GM12878 (cell line): ENCODE results near the gene SUSD1. TPM values are rescaled to one million over a fixed set of nuclear protein-coding genes. Genes with fewer than 3 reads are reported as not detected.
A peak's percentile ranks its signal among the peaks of the same experiment; 100 is the strongest.

Source experiments
- ATAC-seq: fragments of 200-7000 bp; cut with Tn5 transposase; 3 replicates; pipeline ENCODE4 v1.9.1; 2020; ENCODE audit warnings: mild to moderate bottlenecking, moderate library complexity
- BruUV-seq: library from RNA; stranded (reverse); fragments of 400-500 nt; replicated peaks from 2 replicates; lab custom pipeline; 2021; lab: Mats Ljungman, UMichigan
- CTCF ChIA-PET: fragments of 300-600 bp; sonication (Branson Sonifier 250); formaldehyde crosslinking; extraction: SDS; loops from one replicate; lab custom pipeline; 2021; ENCODE audit warnings: inconsistent platforms; lab: Yijun Ruan, JAX
- POLR2A ChIA-PET: fragments of 350-600 bp; formaldehyde crosslinking; extraction: SDS; loops from one replicate; lab custom pipeline; 2021; ENCODE audit warnings: inconsistent platforms; lab: Charles Lee
- RAD21 ChIA-PET: fragments of 300-600 bp; sonication (Branson Sonifier 250); formaldehyde crosslinking; loops from one replicate; lab custom pipeline; 2023; ENCODE audit warnings: antibody characterized with exemption; ENCODE audit not compliant: unreplicated experiment; lab: Charles Lee
- SMC1A ChIA-PET: fragments of 300-600 bp; sonication (Branson Sonifier 250); formaldehyde crosslinking; loops from one replicate; lab custom pipeline; 2023; ENCODE audit not compliant: unreplicated experiment, uncharacterized antibody; lab: Charles Lee
- DNase-seq: peaks from one replicate; pipeline ENCODE4 v3.0.0-alpha.2; 2011; ENCODE audit warnings: low read depth, low spot score
- FAIRE-seq: peaks from 3 replicates; lab custom pipeline; 2011; peaks lifted over from hg19 to GRCh38; lab: Jason Lieb, UNC
- H2AFZ ChIP-seq: 2 replicates; pipeline ENCODE4 v1.6.0; 2011; ENCODE audit warnings: low read depth, low read length, control low read depth; ENCODE audit not compliant: control insufficient read depth
- H3K27ac ChIP-seq: 2 replicates; pipeline ENCODE4 v1.5.1; 2011; ENCODE audit warnings: control low read depth; ENCODE audit not compliant: control insufficient read depth, insufficient read depth
- H3K27me3 ChIP-seq, 2 experiments: replicated peaks in 1 of 2; 2 replicates each; pipeline versions ENCODE4 v1.6.0 to v1.6.1; 2011; ENCODE audit warnings: low read length in 1 of 2; ENCODE audit not compliant: control insufficient read depth in 2 of 2, insufficient read depth in 2 of 2
- H3K36me3 ChIP-seq, 2 experiments: 2 replicates each; pipeline ENCODE4 v1.5.1; 2011; ENCODE audit warnings: low read length in 1 of 2; ENCODE audit not compliant: control insufficient read depth in 2 of 2, insufficient read depth in 2 of 2
- H3K4me1 ChIP-seq: 2 replicates; pipeline ENCODE4 v1.6.1; 2011; ENCODE audit warnings: mild to moderate bottlenecking, low read length, moderate library complexity, mixed read lengths; ENCODE audit not compliant: control insufficient read depth, insufficient read depth
- H3K4me2 ChIP-seq: 2 replicates; pipeline ENCODE4 v1.6.0; 2011; ENCODE audit warnings: control low read depth; ENCODE audit not compliant: control insufficient read depth, insufficient read depth
- H3K4me3 ChIP-seq: fragments of 200-600 bp; sonication (generic); 2 replicates; pipeline ENCODE4 v1.5.1; 2016
- H3K79me2 ChIP-seq: 2 replicates; pipeline ENCODE4 v1.6.0; 2011; ENCODE audit warnings: low read length; ENCODE audit not compliant: control insufficient read depth, insufficient read depth
- H3K9ac ChIP-seq: 2 replicates; pipeline ENCODE4 v1.8.0; 2011; ENCODE audit warnings: low read length, control low read depth, mixed read lengths; ENCODE audit not compliant: control insufficient read depth, insufficient read depth
- H3K9me3 ChIP-seq: replicated peaks from 3 replicates; pipeline ENCODE4 v1.5.1; 2011; ENCODE audit warnings: mild to moderate bottlenecking, low read length; ENCODE audit not compliant: control insufficient read depth, insufficient read depth
- H4K20me1 ChIP-seq: 2 replicates; pipeline ENCODE4 v1.6.0; 2011; ENCODE audit not compliant: control insufficient read depth, insufficient read depth
- ATF2 ChIP-seq: IDR thresholded peaks from 2 replicates; pipeline ENCODE4 v1.6.1; 2012; ENCODE audit warnings: low read length, inconsistent platforms
- ATF7 ChIP-seq: fragments of 450-650 bp; IDR thresholded peaks from 2 replicates; pipeline ENCODE4 v1.6.1; 2016; ENCODE audit warnings: low read depth, mild to moderate bottlenecking
- CHD1 ChIP-seq: IDR thresholded peaks from 2 replicates; pipeline ENCODE4 v1.6.1; 2012; ENCODE audit warnings: low read depth, low read length, improper control_type of control experiment
- IKZF2 ChIP-seq, 2 experiments: fragments of 450-650 bp; IDR thresholded peaks; 2 replicates each; pipeline ENCODE4 v1.6.1; 2017; ENCODE audit warnings: mild to moderate bottlenecking in 2 of 2, moderate library complexity in 2 of 2
- NBN ChIP-seq: fragments of 450-650 bp; IDR thresholded peaks from 2 replicates; pipeline ENCODE4 v1.6.1; 2016
- PAX5 ChIP-seq: IDR thresholded peaks from 2 replicates; pipeline ENCODE4 v1.6.1; 2011; ENCODE audit warnings: low read depth, low read length, borderline replicate concordance
- PKNOX1 ChIP-seq: fragments of 450-650 bp; IDR thresholded peaks from 2 replicates; pipeline ENCODE4 v1.6.1; 2016; ENCODE audit warnings: mild to moderate bottlenecking
- POLR2A ChIP-seq: IDR thresholded peaks from 2 replicates; pipeline ENCODE4 v1.6.1; 2011; ENCODE audit warnings: low read depth, mild to moderate bottlenecking, low read length
- POU2F2 ChIP-seq: IDR thresholded peaks from 3 replicates; pipeline ENCODE4 v1.6.1; 2011; ENCODE audit warnings: low read depth, mild to moderate bottlenecking, low read length, borderline replicate concordance
- PRDM15 ChIP-seq: fragments of 450-650 bp; formaldehyde crosslinking; IDR thresholded peaks from 2 replicates; pipeline ENCODE4 v1.4.0; 2020; ENCODE audit warnings: mild to moderate bottlenecking, moderate library complexity
- RB1 ChIP-seq: fragments of 450-650 bp; formaldehyde crosslinking; IDR thresholded peaks from 2 replicates; pipeline ENCODE4 v1.6.1; 2017; ENCODE audit warnings: mild to moderate bottlenecking, borderline replicate concordance
- RELB ChIP-seq: fragments of 450-650 bp; IDR thresholded peaks from 2 replicates; pipeline ENCODE4 v1.6.1; 2017; ENCODE audit warnings: low read depth, mild to moderate bottlenecking, moderate library complexity
- RUNX3 ChIP-seq: IDR thresholded peaks from 2 replicates; pipeline ENCODE4 v1.6.1; 2012; ENCODE audit warnings: low read length, inconsistent platforms
- STAT3 ChIP-seq: IDR thresholded peaks from 2 replicates; pipeline ENCODE4 v1.6.1; 2011; ENCODE audit warnings: low read depth, low read length, improper control_type of control experiment
- SUZ12 ChIP-seq: fragments of 200-600 bp; sonication (generic); IDR thresholded peaks from one replicate; pipeline ENCODE4 v1.6.1; 2018; ENCODE audit warnings: antibody characterized with exemption, mild to moderate bottlenecking; ENCODE audit not compliant: unreplicated experiment
- YBX1 ChIP-seq: fragments of 450-650 bp; IDR thresholded peaks from 2 replicates; pipeline ENCODE4 v1.6.1; 2016; ENCODE audit warnings: antibody characterized with exemption
- ZNF384 ChIP-seq: IDR thresholded peaks from 2 replicates; pipeline ENCODE4 v1.6.1; 2012; ENCODE audit warnings: low read depth, mild to moderate bottlenecking, low read length, improper control_type of control experiment, borderline replicate concordance
- WGBS: methylation state at CpG from one replicate; pipeline ENCODE4 v1.1.6; 2016; ENCODE audit warnings: low lambda C conversion rate; ENCODE audit not compliant: insufficient replicate concordance, insufficient coverage; ENCODE audit errors: missing lambda C conversion rate; 5-methylcytosine and 5-hydroxymethylcytosine counted together
- in situ Hi-C: fragments of 300-500 bp; cut with MboI; formaldehyde crosslinking; loops from 9 replicates; pipeline ENCODE4 v1.14.3; 2018; ENCODE audit warnings: mixed read lengths
- intact Hi-C: fragments of 100-400 bp; cut with micrococcal nuclease; formaldehyde crosslinking; loops from one replicate; pipeline ENCODE4 v1.14.2; 2022; ENCODE audit not compliant: unreplicated experiment
- polyA plus RNA-seq, 11 experiments: library from polyadenylated mRNA; depleted of rRNA in 4 of 11; unstranded in 6 of 11; stranded (reverse) in 5 of 11; fragments of >200 nt; fragmentation: Nextera tagmentation in 4 of 11; fragmentation: Illumina TruSeq in 1 of 11; extraction: Ambion mirVana in 4 of 11; extraction: Trizol in 1 of 11; gene quantifications; 1 replicate in 1 of 11; 2 replicates in 10 of 11; pipeline versions ENCODE4 v1.2.1 to v1.2.3, GENCODE V29; 2011 to 2016; ENCODE audit warnings: inconsistent platforms in 2 of 11, missing spikeins in 2 of 11, low read depth in 1 of 11
- total RNA-seq, 4 experiments: library from RNA; depleted of rRNA in 3 of 4; stranded (reverse); fragments of >200 nt in 3 of 4; fragmentation: Illumina TruSeq in 1 of 4; extraction: Trizol in 1 of 4; gene quantifications; 2 replicates each; pipeline versions ENCODE4 v1.2.1 to v1.2.3, GENCODE V29; 2013 to 2021

SUSD1 gene
- total and polyA plus RNA-seq, 10 of the 15 experiments (the other 5 are each of a cell fraction or from before 2014, with no cell fraction given) = 6.7 to 20.8 (median 13.2) TPM

GRCh38 chr9:112218908-112219307 is 43.8 kb upstream of the SUSD1 start:
- peak overlapping the region; percentile 65 for H3K27ac ChIP-seq
- in situ Hi-C loops (loop anchor here (5.0 kb wide), 1 partner anchor 52 kb away; no protein-coding TSS in a partner anchor), intact Hi-C loops (loop anchor here (2.0 to 5.0 kb wide), 2 partner anchors 114 to 122 kb away; partner anchors contain the start of gene PTBP3)
- no peaks in the 10 kb centered on the region for H3K9me3 ChIP-seq
- no peak overlapping the region; the same call in 1 of the 2 replicates for H3K9ac ChIP-seq
- BruUV-seq = no TSS peak
- peak; percentile 85 for DNase-seq
- CTCF ChIA-PET = interaction anchor here (0.6 to 1.4 kb wide), 10 partner anchors 9 to 574 kb away, joined by 3 to 6 read pairs (median 3); no protein-coding TSS in a partner anchor
- H3K4me2 ChIP-seq = peak overlapping the region; percentile 54
- peak; percentile 87 for FAIRE-seq
- RAD21 ChIA-PET = interaction anchor here (0.6 to 1.4 kb wide), 12 partner anchors 43 to 1203 kb away, joined by 3 to 10 read pairs (median 3); partner anchors contain the start of gene PTBP3
- H3K36me3 ChIP-seq = peaks cover 0 to 3% of the 10 kb centered on the region in 2 experiments; a peak in 2 of 4 replicates
- H4K20me1 ChIP-seq = no peaks in the 10 kb centered on the region
- peaks cover 26% of the 10 kb centered on the region for H3K4me1 ChIP-seq
- no peaks in the 10 kb centered on the region; the same call in 1 of the 2 replicates for H3K79me2 ChIP-seq
- peak; percentile 98 for ATAC-seq
- 0% methylated on average over 3 of the region's 3 CpGs for WGBS
- SMC1A ChIA-PET = interaction anchor here (0.5 to 2.0 kb wide), 18 partner anchors 10 to 235 kb away, joined by 3 to 6 read pairs (median 3); no protein-coding TSS in a partner anchor
- no peak overlapping the region for H2AFZ ChIP-seq
- no peaks in the 10 kb centered on the region for H3K27me3 ChIP-seq
- no peak overlapping the region for H3K4me3 ChIP-seq
- POLR2A ChIA-PET = no interaction called here
- TF ChIP-seq SUZ12 (no peak), RELB (peak; percentile 67; the same call in 1 of the 2 replicates), PAX5 (0 out of 2 replicates have a peak, but pooled peaks have one; percentile 24), NBN (0 out of 2 replicates have a peak, but pooled peaks have one; percentile 30), PKNOX1 (peak; percentile 93), RB1 (no peak), ZNF384 (peak; percentile 79), ATF2 (peak; percentile 33; the same call in 1 of the 2 replicates), POLR2A (no peak), PRDM15 (CRISPR knock-in tag) (no peak), IKZF2 (IDR thresholded peaks at IDR 0.05) (peak; percentile 66 to 79; a peak in 3 of 4 replicates), STAT3 (peak; percentile 27; the same call in 1 of the 2 replicates), ATF7 (peak; percentile 79), YBX1 (no peak), RUNX3 (peak; percentile 95), POU2F2 (peak; percentile 70; the same call in 2 of the 3 replicates), CHD1 (no peak)
